GM12891 (cell line): ENCODE measurements around the gene BICD1.

Source experiments
- DNase-seq: peaks from one replicate; pipeline ENCODE4 v3.0.0; 2011; ENCODE audit warnings: low spot score; ENCODE audit not compliant: insufficient read length
- FAIRE-seq: peaks from 2 replicates; lab custom pipeline; 2011; peaks lifted over from hg19 to GRCh38; lab: Jason Lieb, UNC
- PAX5 ChIP-seq: IDR thresholded peaks from 2 replicates; pipeline ENCODE4 v1.6.1; 2011; ENCODE audit warnings: low read length, moderate library complexity, mild to moderate bottlenecking; ENCODE audit not compliant: insufficient read depth, severe bottlenecking
- POLR2A ChIP-seq: IDR thresholded peaks from 2 replicates; pipeline ENCODE4 v1.6.1; 2011; ENCODE audit warnings: low read depth, low read length, control low read depth
- POLR2AphosphoS5 ChIP-seq: IDR thresholded peaks from 2 replicates; pipeline ENCODE4 v1.6.1; 2011; ENCODE audit warnings: low read depth, low read length, control low read depth
- POU2F2 ChIP-seq: IDR thresholded peaks from 2 replicates; pipeline ENCODE4 v1.6.1; 2011; ENCODE audit warnings: low read depth, mild to moderate bottlenecking, control low read depth, low read length, moderate library complexity
- SPI1 ChIP-seq: IDR thresholded peaks from 2 replicates; pipeline ENCODE4 v1.6.1; 2011; ENCODE audit warnings: low read depth, low read length, control low read depth
- TAF1 ChIP-seq: IDR thresholded peaks from 2 replicates; pipeline ENCODE4 v1.6.1; 2011; ENCODE audit warnings: low read depth, low read length, control low read depth

The BICD1 gene

GRCh38 chr12:32285489-32285888 is 178.8 kb downstream of the BICD1 start:
- no peak for TF ChIP-seq TAF1
- TF ChIP-seq POLR2AphosphoS5: no peak
- no peak for TF ChIP-seq SPI1
- TF ChIP-seq POLR2A: no peak
- TF ChIP-seq PAX5: no peak
- TF ChIP-seq POU2F2: no peak
- DNase-seq: no peak
- FAIRE-seq: no peak

DNA sequence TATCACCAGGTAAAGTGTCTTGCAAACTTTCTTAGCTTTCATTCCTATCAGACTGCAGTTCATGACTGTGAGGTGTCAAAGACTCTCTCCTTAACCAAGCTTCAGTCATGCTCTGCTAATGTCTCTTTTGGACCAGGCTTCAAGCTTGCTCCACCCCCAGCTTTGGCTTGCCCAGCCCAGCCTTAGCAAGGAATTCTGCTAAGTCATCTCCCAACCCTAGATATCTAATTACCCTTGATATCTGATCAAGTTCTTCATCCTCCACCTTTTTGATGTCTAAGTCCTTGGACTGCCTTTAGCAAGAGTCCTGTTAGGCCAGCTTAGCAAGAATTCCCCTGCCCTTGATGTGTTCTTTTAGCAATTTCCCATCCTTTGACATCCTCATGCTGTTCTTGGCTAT is 183.8 kb downstream of the BICD1 start:
- DNase-seq (no peak), FAIRE-seq (no peak)
- TF ChIP-seq PAX5: no peak
- TF ChIP-seq POU2F2: no peak

DNA sequence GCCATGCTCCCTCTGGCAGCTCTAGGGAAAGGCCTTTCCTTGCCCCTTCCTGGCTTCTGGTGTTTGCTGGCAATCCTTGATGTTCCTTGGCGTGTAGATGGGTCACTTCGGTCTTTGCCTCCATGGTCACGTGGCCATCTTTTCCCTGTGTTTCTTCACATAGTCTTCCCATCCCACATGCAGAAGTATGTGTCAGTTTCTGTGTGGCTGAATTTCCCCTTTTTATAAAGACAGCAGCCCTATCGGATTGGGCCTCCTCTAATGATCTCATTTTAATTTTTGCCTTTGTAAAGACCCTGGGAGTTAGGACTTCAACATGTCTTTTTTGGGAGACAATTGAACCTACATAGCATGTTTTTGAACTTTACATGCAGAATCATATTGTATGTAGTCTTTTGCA is 185.5 kb downstream of the BICD1 start:
- FAIRE-seq: no peak
- no peak for TF ChIP-seq PAX5
- no peak for TF ChIP-seq POU2F2
- no peak for TF ChIP-seq SPI1
- no peak for TF ChIP-seq TAF1
- TF ChIP-seq POLR2A: no peak
- no peak for TF ChIP-seq POLR2AphosphoS5
- no peak for DNase-seq

DNA sequence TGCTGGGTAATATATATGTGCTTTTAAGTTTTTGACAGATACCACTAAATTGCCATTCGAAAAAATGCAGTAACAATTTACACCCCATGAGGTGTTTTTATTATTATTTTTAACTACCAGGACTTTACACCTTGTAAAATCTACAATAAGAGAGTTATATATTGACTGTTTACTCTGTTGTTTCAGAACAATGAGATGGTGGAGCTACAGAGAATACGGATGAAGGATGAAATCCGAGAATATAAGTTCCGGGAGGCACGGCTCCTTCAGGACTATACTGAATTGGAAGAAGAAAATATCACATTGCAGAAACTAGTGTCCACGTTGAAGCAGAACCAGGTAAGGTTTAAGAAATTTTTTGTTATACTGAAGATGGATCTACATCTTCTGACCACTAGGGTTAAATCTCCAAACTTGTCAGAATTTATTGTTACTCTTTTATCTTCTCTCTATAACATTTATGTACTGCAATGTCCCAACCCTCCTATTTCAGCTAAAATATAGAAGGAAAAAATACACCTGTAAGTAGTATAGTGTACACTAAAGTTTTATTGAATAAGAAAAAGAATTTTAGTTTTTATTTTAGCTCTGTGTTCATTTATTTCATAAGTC is 187.3 kb downstream of the BICD1 start:
- FAIRE-seq (no peak), DNase-seq (no peak)
- TF ChIP-seq PAX5: no peak
- no peak for TF ChIP-seq TAF1
- no peak for TF ChIP-seq POLR2AphosphoS5
- no peak for TF ChIP-seq POU2F2
- no peak for TF ChIP-seq POLR2A
- TF ChIP-seq SPI1: no peak

GRCh38 chr12:32296567-32296966 is 189.9 kb downstream of the BICD1 start:
- TF ChIP-seq SPI1 (no peak), TAF1 (no peak), PAX5 (no peak), POLR2AphosphoS5 (no peak), POU2F2 (no peak), POLR2A (no peak)
- DNase-seq: no peak
- FAIRE-seq: no peak

DNA sequence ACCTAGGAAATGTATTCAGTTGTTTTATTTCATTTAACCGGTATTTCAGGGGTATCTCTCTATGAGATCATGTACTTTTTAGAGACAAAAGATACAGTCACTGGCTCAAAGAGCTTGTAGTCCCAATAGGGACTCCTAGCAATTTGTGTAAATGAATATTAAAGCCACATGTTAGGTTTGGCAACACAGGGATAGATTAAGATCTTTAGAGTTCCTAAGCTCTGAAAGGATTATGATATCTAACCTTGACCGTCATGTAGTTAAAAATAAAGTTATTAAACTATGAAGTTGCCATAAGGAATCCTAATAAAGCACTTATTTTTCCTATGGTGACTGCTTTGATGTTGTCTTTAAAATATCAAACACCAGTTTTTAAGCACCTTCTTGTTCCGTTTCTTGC is 192.3 kb downstream of the BICD1 start:
- DNase-seq (no peak), FAIRE-seq (no peak)
- TF ChIP-seq PAX5 (no peak), TAF1 (no peak), POLR2AphosphoS5 (no peak), SPI1 (no peak)

- TF ChIP-seq POLR2AphosphoS5: no peak
- DNase-seq: no peak
- FAIRE-seq: no peak
These were observed 194.6 kb downstream of the BICD1 start for GRCh38 chr12:32301216-32301615.

DNA sequence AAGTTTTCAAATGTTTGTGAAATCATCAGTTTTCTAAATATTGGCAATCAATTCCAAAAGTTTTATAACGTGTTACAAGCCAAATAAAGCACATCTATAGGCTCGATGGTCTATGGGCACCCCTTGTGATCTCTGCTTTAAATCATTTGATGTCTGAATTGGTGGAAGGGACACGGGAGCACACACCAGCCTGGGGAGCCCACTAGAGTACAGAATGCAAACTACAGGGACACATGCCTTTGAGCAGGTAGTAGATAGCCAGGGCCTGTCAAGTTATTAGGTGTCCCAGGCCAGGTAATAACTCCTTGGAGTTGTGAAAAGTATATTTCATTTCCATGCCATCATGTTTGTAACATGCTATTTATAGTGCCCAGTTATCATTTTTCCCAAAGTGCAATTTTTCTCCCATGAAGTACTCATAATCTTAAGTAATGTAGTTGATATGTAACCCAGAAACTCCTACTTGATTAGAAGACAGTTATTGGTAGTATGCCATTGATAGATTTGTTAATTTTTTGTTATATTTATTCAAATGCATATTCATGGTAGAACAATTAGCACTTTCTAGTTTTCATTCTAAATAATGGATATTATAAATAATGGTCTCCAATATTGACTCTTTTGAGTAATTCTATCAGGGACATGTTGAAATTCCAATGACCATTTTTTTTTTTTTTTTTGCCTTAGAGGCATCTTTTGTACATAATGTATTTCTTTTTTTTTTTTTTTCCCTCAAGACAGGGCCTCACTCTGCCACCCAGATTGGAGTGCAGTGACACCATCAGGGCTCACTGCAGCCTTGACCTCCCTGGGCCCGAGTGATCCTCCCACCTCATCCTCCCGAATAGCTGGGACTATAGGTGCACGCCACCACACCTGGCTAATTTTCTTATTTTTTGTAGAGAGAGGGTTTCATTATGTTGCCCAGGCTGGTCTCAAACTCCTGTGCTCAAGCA is 195.8 kb downstream of the BICD1 start:
- peak; percentile 75 for FAIRE-seq

GRCh38 chr12:32303174-32303549 is 196.5 kb downstream of the BICD1 start:
- FAIRE-seq (no peak), DNase-seq (no peak)
- TF ChIP-seq POU2F2 (no peak), SPI1 (no peak), POLR2A (no peak), PAX5 (no peak), POLR2AphosphoS5 (no peak), TAF1 (no peak)

More for the DNA sequence above, 195.8 kb downstream of the BICD1 start:
- TF ChIP-seq TAF1: no peak
- no peak for TF ChIP-seq POU2F2
- TF ChIP-seq POLR2AphosphoS5: no peak
- no peak for TF ChIP-seq SPI1
- TF ChIP-seq POLR2A: no peak
- TF ChIP-seq PAX5: no peak
- DNase-seq: peak; percentile 41

DNA sequence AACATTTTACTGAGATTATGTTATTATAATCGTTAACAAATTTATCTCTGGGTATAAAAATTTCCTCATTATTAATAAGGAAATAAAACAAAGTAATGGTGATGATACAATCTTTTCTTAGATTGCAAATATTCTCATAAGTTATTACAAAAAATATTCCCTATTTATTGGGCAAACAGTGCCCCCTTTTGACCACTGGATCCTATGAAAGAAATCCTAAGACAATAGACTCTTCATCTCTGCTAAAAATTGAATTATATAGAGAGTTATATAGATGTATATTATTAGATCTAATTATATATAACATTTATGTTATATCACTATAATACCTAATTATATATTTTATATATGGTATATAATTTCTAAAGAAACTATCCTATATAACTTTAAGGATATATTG is 198.5 kb downstream of the BICD1 start:
- no peak for TF ChIP-seq TAF1
- TF ChIP-seq POLR2A: no peak
- no peak for TF ChIP-seq PAX5
- no peak for TF ChIP-seq SPI1
- TF ChIP-seq POU2F2: no peak
- no peak for TF ChIP-seq POLR2AphosphoS5
- DNase-seq (no peak), FAIRE-seq (no peak)
